Measurements from ENCODE around the gene CD47.
A peak's percentile ranks its signal among the peaks of the same experiment; 100 is the strongest.

The CD47 gene

DNA sequence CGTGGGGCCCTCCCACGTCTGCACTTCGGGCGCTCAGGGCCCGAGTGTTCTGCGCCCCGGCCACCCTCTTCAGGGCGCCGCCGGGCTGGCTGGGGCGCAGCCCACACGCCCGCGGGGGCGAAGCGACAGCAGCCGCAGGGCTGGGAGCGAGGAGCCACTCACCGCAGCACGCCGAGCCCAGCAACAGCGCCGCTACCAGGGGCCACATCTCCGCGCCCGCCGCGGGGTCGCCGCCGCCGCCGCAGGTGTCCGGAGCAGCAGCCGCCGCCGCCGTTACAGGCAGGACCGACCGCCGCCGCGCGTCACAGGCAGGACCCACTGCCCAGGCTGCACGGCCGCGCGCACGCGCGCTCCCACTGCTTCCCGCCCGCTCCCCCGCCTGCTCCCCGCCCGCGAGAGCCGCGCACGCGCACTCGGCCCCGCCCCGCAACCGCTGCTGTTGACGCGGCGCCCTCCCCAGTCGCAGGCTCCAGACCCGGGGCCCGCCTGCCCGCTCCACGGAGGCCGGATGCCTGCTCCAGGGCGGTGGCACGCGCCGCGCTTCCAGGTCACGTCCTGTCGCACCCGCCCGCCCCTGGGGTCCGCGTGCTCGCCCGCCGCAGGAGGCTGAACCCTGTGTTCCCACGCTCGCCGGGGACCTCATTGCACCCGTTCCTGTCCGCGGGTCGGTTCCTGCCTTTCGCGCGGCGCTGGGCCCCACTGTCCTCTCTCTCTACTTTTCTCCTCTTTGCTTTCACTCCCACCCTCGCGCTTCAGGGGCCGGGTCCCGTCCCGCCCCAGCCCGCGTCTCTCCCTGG, at the start of gene CD47:
TSS of gene CD47 (minus strand) at position 331 of the 797 bp plus-strand sequence. CDS start at position 208, 123 bp downstream.
- peak; percentile 68 to 72 for DNase-seq

GRCh38 chr3:108137460-108137814, 46.6 kb upstream of the CD47 start:
- no peak for DNase-seq

DNA sequence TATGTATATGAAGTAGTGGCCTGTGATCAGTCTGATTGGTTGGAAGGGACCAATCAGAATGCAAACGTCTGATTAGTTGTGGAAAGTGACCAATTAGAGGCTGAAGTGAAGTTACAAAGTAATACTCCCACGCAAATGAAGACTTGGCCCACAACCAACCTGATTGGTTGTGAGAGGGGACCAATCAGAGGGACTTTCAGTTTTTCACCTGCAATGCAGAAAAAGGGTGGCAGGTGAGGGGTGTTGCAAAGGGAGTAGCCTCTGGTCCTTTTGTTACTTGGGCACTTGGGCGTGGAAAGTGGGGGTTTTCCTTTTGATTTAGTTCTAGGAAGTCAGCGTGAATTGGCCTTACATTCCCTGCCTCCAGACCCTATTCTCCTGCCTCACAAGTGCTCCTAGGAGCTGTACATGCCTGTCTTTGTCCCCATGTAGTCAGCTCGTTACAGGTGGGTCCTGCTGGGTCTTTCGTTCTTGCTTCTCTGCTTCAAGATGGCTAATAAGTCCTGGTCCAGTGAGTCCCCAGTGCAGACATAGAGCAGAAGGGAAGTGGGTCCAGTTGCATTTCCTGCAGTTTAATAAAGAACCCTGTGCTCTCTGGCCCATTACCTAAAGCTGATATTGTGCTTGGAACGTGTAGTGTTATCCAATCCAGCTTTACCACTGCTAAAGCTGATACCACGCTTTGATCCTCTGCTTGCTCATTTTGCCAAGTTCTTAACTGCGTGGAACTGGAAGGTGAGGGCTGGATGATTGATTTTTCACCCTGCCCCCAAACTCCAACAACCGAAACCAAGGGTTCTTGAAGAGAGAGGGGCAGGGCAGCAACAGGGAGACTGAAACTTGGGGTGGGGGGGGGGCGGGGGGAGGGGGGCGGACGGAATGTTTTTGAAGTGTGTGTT, 46.0 kb upstream of the CD47 start:
- no peak for DNase-seq

- DNase-seq = no peak
Observed at GRCh38 chr3:108134555-108134880, 43.7 kb upstream of the CD47 start.

- DNase-seq = no peak
Observed at GRCh38 chr3:108133858-108134554, 43.2 kb upstream of the CD47 start.

DNA sequence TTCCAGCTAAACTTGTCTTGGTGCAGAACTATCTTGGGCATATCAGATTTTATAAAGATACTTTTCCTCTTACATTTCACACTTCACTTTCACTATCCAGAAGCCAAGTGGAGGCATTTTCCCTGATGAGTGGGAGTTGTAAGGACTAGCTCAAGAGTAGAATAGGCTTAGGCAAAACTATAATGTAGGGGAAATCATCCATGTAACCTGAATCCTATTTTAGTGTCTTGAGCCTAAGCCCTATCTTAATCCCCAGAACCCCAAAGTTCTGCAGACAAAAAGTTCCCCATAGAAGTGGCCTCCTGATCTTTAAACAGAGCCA, 42.2 kb upstream of the CD47 start:
- DNase-seq = no peak

- peak in 1 of 2 experiments; percentile 12 for DNase-seq
Observed at GRCh38 chr3:108131475-108132134, 40.8 kb upstream of the CD47 start.

GRCh38 chr3:108130701-108131474, 40.1 kb upstream of the CD47 start:
- no peak for DNase-seq

DNA sequence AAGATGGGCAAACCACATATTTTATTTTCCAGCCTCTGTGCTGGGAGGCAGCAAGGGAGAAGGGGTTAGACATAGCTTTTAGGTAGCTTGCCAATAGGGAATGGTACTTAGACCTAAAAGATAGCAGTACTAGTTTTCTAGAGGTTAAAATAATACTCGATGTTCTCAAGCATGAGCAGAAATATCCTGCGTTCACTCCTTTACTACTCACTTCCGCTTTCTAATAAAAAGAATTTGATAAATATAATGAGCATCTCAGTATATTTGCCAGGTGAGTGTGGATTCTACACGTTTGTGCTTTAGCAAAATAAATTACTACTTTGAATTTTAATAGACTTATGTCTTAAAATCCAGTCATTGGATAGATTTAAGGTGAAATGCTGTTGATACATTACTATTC, 39.4 kb upstream of the CD47 start:
- DNase-seq = no peak

GRCh38 chr3:108127301-108127988, 36.6 kb upstream of the CD47 start:
- peak; percentile 5 to 14 for DNase-seq

DNA sequence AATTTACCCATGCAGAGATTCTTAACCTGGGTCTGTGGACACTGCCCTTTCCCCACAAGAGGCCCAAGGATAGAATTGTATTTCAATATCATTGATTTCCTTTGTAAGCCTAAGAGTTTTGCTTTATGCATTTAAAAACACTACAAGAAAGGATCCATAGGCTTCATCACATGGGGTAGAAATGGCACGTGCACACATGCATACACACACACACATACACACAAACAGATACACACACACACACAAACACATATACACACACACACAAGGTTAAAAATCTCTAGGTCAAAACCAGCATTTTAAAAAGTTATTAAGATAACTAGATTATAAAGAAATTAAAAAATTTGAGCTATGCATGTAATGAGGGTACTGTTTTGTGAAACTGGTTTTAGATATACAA, 35.5 kb upstream of the CD47 start:
- no peak for DNase-seq

GRCh38 chr3:108125550-108126071, 34.8 kb upstream of the CD47 start:
- peak; percentile 65 to 81 for DNase-seq

GRCh38 chr3:108125153-108125543, 34.3 kb upstream of the CD47 start:
- DNase-seq = peak in 1 of 2 experiments; percentile 29

DNA sequence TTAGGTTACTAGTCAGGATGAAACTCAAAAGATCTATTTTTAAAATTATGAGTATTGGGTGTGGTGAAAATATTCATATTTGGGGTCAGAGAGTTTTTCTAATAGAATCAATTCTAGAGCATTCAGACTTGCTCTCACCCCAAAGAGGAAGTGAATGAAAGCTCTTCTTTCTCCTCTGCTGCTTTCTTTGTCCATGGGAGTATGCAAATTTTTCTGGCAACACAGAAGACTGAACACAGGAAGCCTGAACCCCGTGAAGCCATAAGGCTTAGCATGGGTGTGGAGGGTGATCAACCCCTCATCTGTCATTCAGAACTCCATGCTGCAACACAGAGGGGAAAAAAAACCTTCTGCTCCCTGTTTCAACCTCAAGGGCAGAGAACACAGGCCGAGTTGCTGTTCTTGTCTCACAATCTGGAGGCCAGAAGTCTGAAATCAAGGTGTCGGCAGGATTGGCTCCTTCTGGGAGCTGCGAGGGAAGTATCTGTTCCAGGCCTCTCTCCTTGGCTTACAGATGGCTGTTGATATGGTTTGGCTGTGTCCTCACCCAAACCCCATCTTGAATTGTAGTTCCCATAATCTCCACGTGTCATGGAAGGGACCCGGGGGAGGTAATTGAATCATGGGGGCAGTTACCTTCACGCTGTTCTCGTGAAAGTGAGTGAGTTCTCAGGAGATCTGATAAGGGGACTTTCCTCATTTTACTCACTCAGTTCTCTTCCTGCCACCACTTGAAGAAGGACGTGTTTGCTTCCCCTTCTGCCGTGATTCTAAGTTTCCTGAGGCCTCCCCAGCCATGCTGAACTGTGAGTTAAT, 33.7 kb upstream of the CD47 start:
- DNase-seq = peak; percentile 74 to 76

DNA sequence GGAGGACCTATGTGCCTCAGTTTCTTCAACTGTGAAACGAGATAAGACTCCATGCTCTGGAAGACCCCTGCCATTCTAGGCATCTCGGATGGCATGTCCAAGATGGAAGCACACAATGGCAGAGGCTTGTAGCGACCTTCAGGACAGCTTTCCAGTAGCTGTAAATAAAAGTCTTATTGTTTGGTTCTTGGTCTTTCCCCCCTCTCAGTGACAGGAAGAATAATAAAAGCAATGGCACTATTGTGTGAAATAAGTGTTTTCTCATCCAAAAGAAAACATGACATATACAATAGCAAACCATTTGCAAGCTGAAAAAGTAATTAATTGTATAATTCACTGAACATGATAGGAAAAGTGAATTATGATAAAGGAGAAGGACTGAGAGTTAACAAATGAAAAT, 32.5 kb upstream of the CD47 start:
- no peak for DNase-seq

DNA sequence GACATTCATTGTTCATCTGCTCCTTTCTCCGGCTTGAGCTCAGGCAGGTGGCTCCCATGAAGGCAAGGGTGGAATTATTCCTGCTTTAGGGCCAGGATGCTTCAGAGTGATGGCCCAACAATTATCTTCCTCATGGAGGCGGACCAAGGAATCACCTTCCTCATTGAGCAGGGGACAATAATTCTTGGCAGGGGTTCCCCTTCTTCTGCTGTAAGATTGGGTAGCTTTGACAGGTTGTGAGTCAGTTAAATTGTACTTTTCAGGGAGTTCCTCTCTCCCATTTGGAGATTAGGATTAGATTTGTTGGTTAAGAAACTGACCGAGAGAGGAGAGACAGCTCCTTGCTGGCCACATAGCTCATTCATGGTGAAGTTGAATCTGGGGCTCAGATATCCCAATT, 31.4 kb upstream of the CD47 start:
- no peak for DNase-seq

DNA sequence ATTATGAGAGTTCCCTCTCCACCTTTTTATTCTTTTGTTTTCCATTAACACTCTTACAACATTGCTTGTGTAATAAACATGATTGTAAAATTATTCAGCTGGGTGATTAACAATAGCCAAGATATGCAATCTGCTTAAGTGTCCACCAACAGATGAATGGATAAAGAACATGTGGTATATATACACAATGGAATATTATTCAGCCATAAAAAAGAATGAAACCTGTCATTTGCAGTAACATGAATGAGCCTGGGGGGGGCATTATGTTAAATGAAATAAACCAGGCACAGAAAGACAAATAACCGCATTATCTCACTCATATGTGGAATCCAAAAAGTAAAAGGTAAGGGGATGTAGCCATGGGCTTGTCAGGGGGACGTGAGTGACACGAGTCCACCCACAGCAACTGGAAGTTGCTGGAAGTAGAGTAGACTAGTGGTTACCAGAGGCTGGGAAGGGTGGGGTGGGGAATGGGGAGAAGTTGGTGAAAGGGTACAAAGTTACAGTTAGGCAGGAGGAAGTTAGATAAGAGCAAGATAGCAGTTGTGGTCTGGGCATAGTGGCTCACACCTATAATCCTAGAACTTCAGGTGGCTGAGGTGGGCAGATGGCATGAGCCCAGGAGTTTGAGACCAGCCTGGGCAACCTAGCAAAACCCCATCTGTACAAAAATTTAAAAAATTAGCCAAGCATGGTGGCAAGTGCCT, 28.7 kb upstream of the CD47 start:
- peak in 1 of 2 experiments; percentile 34 for DNase-seq

- DNase-seq = no peak
Observed at GRCh38 chr3:108118038-108118768, 27.4 kb upstream of the CD47 start.

DNA sequence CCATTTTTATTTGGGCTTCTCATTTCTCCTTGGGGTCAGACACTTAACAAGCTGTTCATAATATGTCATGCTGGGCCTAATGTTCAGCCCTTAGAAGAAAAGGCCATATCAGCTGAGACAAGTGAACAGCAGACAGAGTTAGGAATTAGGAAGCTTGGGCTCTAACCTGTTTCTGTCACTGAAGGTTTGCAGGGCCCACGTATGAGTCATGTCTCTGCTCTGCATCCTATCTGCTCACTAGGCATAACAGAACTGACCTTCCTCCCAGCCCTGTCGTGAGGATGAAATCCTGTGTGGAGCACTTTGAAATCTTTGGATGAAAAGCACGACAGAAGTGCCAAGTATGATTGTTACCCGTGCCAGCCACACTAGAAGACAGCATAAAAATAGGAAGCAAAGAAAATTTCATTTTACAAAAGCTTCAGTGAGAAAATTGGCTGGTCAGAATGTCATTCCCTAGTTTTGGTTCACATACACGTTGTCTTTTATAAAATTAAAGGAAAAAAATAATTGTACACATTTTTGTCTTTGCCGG, 26.5 kb upstream of the CD47 start:
- peak; percentile 4 to 18 for DNase-seq

Data from Kasumi-1 (cell line).